NB4 (cell line): ENCODE results near the gene AIG1.

Experiments
- MYC ChIP-seq: IDR thresholded peaks from 2 replicates; pipeline ENCODE4 v1.6.1; 2011; ENCODE audit warnings: low read depth, low read length
- POLR2A ChIP-seq: IDR thresholded peaks from 2 replicates; pipeline ENCODE4 v1.6.1; 2011; ENCODE audit warnings: mild to moderate bottlenecking; ENCODE audit not compliant: insufficient read length; ENCODE audit errors: extremely low read depth
- TF ChIP-seq, protein P1 (sequence below): IDR thresholded peaks from one replicate; pipeline ENCODE4 v1.5.1; 2012; ENCODE audit warnings: low read depth, low read length
- TF ChIP-seq, protein P2 (sequence below): IDR thresholded peaks from 2 replicates; pipeline ENCODE4 v1.6.1; 2011; ENCODE audit warnings: low read depth, low read length

DNA sequence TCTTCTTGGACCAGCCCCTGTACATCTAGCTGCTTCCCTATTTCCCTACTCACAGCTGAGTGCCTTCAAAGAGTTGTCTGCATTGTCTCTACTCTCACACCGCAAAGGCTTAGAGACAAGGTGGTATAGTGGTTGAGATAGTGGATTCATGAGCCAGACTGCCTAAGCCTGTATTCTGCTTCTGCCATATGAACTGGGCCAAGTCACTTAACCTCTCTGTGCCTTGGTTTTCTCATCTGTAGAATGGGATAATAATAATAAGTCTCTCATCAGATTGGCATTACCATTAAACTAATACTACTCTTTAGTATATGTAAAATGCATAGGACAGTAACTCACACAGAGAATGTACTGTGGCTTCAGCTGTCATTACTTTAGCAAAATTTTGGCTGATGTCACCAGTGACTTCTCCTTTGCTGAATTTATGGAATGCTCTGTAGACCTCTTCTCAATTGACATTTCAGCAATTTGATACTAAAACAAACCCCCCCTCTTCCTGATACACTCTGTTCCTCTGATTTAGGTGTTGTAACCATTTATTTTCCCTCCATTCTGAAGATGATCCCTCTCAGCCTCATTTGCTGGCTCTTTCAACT is 233.7 kb downstream of the AIG1 start:
- TF ChIP-seq, protein P1, sequence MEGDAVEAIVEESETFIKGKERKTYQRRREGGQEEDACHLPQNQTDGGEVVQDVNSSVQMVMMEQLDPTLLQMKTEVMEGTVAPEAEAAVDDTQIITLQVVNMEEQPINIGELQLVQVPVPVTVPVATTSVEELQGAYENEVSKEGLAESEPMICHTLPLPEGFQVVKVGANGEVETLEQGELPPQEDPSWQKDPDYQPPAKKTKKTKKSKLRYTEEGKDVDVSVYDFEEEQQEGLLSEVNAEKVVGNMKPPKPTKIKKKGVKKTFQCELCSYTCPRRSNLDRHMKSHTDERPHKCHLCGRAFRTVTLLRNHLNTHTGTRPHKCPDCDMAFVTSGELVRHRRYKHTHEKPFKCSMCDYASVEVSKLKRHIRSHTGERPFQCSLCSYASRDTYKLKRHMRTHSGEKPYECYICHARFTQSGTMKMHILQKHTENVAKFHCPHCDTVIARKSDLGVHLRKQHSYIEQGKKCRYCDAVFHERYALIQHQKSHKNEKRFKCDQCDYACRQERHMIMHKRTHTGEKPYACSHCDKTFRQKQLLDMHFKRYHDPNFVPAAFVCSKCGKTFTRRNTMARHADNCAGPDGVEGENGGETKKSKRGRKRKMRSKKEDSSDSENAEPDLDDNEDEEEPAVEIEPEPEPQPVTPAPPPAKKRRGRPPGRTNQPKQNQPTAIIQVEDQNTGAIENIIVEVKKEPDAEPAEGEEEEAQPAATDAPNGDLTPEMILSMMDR: no peak
- TF ChIP-seq MYC (no peak), POLR2A (no peak)
- TF ChIP-seq, protein P2, sequence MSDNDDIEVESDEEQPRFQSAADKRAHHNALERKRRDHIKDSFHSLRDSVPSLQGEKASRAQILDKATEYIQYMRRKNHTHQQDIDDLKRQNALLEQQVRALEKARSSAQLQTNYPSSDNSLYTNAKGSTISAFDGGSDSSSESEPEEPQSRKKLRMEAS: no peak
